ENCODE results near the gene SRSF12. TPM values are rescaled to one million over a fixed set of nuclear protein-coding genes. Genes with fewer than 3 reads are reported as not detected.
"Not testable (repeated sequence)": the region's sequence is repeated elsewhere in the genome, so short reads cannot be mapped to it uniquely, and the experiment has no call there.

Gene SRSF12
- total RNA-seq, 6 experiments from 2014 or later = 0.22 to 0.78 (median 0.40) TPM; not detected in 2

DNA sequence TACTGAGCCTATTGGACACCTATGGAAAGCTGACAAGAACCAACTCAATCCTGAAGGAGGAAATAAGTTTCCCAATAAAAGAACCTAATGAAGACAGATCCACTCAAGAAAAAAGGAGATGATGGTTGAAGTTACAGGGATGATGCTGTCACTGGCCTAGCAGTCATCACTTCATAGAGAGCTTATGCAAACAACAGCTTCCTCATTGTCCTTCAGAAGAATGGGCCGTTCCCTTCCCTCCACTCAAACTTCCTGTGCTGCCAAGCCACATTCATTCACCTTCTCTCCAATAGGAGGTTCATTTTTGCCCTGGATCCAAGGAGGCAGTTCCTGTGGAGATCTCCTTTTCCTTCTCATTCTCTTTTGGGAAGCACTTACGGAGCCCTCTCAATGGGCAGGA lies 14.2 kb upstream of the SRSF12 start:
- no peak overlapping the region for H3K4me3 ChIP-seq
- TF ChIP-seq POLR2A (IDR thresholded peaks at IDR 0.05) (no peak), CTCF (IDR thresholded peaks at IDR 0.05) (no peak)
- 73% methylated on average over 2 of the region's 2 CpGs for WGBS (ENCODE audit: insufficient coverage, low coverage, low lambda C conversion rate, missing lambda C conversion rate)
- no peak for ATAC-seq
- H3K9me3 ChIP-seq = no peaks in the 10 kb centered on the region
- H3K36me3 ChIP-seq = no peaks in the 10 kb centered on the region
- intact Hi-C loops (cut with DNase I) = no loop called here
- DNase-seq = no peak
- no peaks in the 10 kb centered on the region for H3K27me3 ChIP-seq
- H3K27ac ChIP-seq = no peak overlapping the region
- H3K4me1 ChIP-seq = no peaks in the 10 kb centered on the region

GRCh38 chr6:89131599-89131998 lies 13.7 kb upstream of the SRSF12 start:
- DNase-seq (no peak), ATAC-seq (no peak)
- no peaks in the 10 kb centered on the region for H3K27me3 ChIP-seq
- 100% methylated on average over 3 of the region's 3 CpGs for whole genome bisulfite sequencing (ENCODE audit: insufficient coverage, low coverage, low lambda C conversion rate, missing lambda C conversion rate)
- no peaks in the 10 kb centered on the region for H3K4me1 ChIP-seq
- no peak overlapping the region for H3K4me3 ChIP-seq
- intact Hi-C loops (cut with DNase I) = no loop called here
- TF ChIP-seq POLR2A (IDR thresholded peaks at IDR 0.05) = no peak
- TF ChIP-seq CTCF (IDR thresholded peaks at IDR 0.05) = no peak
- no peak overlapping the region for H3K27ac ChIP-seq
- no peaks in the 10 kb centered on the region for H3K36me3 ChIP-seq
- no peaks in the 10 kb centered on the region for H3K9me3 ChIP-seq

- DNase-seq; H3K36me3 ChIP-seq; H3K27ac ChIP-seq; ATAC-seq; H3K27me3 ChIP-seq; intact Hi-C loops (cut with DNase I); H3K4me1 ChIP-seq; H3K4me3 ChIP-seq; H3K9me3 ChIP-seq: not testable (repeated sequence)
- WGBS (ENCODE audit: insufficient coverage, low coverage, low lambda C conversion rate, missing lambda C conversion rate) = 63% methylated on average over 2 of the region's 2 CpGs
Observed at GRCh38 chr6:89128256-89128671, 10.4 kb upstream of the SRSF12 start.

DNA sequence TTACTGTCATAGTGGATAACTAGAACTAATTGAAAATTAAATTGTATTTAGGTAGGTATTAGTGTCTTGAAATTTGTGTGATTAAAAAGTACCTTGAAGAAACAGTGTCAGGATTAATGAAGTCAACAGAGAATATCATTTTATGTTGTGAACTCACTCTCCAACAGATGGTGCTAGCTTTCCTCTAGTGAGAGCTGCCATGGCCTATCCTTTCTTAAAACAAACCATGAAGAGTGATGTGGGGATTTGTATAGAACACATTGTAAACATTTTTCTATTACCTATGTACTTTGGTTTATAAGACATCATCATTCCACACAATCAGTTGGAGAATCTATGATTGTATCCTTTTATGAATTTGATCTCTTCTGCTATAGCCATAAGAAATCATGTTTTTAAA lies 4.8 kb upstream of the SRSF12 start:
- no peak overlapping the region for H3K27ac ChIP-seq
- DNase-seq = no peak
- H3K4me3 ChIP-seq = no peak overlapping the region
- peak; percentile 71 to 82 (median 76) for ATAC-seq
- no peaks in the 10 kb centered on the region for H3K36me3 ChIP-seq
- intact Hi-C loops (cut with DNase I) = no loop called here
- no peaks in the 10 kb centered on the region for H3K9me3 ChIP-seq
- H3K27me3 ChIP-seq = no peaks in the 10 kb centered on the region
- H3K4me1 ChIP-seq = no peaks in the 10 kb centered on the region
- TF ChIP-seq POLR2A (IDR thresholded peaks at IDR 0.05) (no peak), CTCF (IDR thresholded peaks at IDR 0.05) (peak; percentile 54 to 62 (median 60))

DNA sequence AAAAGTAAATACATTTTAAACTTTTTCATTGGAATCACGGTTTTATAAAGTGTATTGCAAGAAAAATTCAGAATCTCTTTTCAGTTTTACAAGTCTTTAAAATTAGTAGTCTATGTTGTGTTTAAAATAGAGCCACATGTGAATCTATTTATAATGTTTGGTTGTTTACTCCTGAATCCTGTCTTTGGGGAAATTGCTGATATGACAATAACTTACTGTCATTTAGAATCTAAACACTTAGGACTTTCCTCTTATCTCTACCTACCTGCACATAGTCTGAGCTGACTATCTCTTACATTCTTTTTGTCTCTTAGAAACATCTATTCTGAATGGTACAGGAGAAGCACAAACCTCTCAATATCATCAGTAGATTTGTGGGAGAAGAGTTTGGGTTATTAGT lies 4.1 kb upstream of the SRSF12 start:
- no peak overlapping the region for H3K4me3 ChIP-seq
- no peak for TF ChIP-seq CTCF (IDR thresholded peaks at IDR 0.05)
- TF ChIP-seq POLR2A (IDR thresholded peaks at IDR 0.05) = no peak
- no peaks in the 10 kb centered on the region for H3K36me3 ChIP-seq
- no peaks in the 10 kb centered on the region for H3K4me1 ChIP-seq
- H3K9me3 ChIP-seq = no peaks in the 10 kb centered on the region
- ATAC-seq (no peak), DNase-seq (no peak)
- no peaks in the 10 kb centered on the region for H3K27me3 ChIP-seq
- WGBS (ENCODE audit: insufficient coverage, low coverage, low lambda C conversion rate, missing lambda C conversion rate) = 55% methylated on average over 1 of the region's 1 CpG
- intact Hi-C loops (cut with DNase I) = no loop called here
- H3K27ac ChIP-seq = no peak overlapping the region

All from right lobe of liver (tissue), 6 donors.